ENCODE results near the gene FBXL15.

DNA sequence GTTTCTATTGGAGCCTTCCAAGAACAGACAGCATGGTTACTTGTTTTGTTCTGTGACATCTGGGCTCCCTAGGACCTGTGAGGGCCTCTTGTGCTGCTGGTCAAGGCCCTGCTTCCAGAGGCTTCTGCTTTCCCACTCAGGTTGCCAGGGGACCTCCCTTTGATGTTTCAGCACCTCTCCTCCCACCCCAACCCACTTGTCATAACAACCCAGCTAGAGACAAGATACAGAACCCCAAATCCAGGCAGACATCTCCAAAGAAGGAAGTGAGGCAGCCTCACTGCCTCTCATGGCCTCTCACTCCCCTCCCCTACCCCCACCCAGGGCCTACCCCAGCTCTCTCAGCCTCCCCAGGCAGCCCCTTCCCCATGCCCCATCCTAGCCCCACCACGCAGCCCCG lies 13.8 kb upstream of the FBXL15 start:
- TF ChIP-seq SP1 (IDR thresholded peaks at IDR 0.05), result no peak
- TF ChIP-seq FOXM1 (IDR thresholded peaks at IDR 0.05; ENCODE audit: borderline replicate concordance), result no peak
- no peak for TF ChIP-seq HDGF (IDR thresholded peaks at IDR 0.05; ENCODE audit: borderline replicate concordance)
- TF ChIP-seq BHLHE40 (IDR thresholded peaks at IDR 0.05; ENCODE audit: borderline replicate concordance), result no peak
- no peak for TF ChIP-seq FOXK2 (IDR thresholded peaks at IDR 0.05)
